ENCODE results near the gene KRT76.
"Not testable (repeated sequence)": the region's sequence is repeated elsewhere in the genome, so short reads cannot be mapped to it uniquely, and the experiment has no call there.

The KRT76 gene

GRCh38 chr12:52753283-52753682, 23.9 kb downstream of the KRT76 start:
- Mint-ChIP-seq H3K4me3 (no peak overlapping the region), H3K4me1 (no peaks in the 10 kb centered on the region), H3K27me3 (ENCODE audit: low read depth, poor library complexity) (peaks cover 52% of the 10 kb centered on the region), H3K9me3 (no peaks in the 10 kb centered on the region), H3K36me3 (ENCODE audit: low read depth) (no peaks in the 10 kb centered on the region), H3K27ac (no peak overlapping the region)
- TF ChIP-seq CTCF (IDR thresholded peaks at IDR 0.05) = no peak
- DNase-seq = no peak

DNA sequence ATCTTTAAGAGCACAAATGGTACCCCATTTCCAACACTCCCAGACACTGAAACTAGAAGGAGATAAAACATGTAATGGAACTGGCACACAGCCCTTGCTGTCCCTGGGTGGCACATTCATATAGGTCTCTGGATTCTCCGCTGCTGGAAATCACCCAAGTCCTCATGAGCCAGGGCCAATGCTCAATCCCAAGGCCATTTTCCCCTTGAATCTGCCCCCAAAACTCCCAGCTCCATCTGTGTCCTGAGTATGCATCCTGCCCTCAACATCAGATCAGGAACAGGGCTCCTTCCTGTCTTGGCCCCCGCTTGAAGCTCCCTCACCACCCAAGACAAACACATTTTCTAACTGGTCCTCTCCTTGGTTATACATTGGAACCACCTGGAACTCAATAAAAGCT, 24.6 kb downstream of the KRT76 start:
- no peak for TF ChIP-seq CTCF (IDR thresholded peaks at IDR 0.05)
- Mint-ChIP-seq H3K27ac (no peak overlapping the region), H3K4me1 (no peaks in the 10 kb centered on the region), H3K4me3 (no peak overlapping the region), H3K27me3 (ENCODE audit: low read depth, poor library complexity) (peaks cover 55% of the 10 kb centered on the region), H3K36me3 (ENCODE audit: low read depth) (no peaks in the 10 kb centered on the region), H3K9me3 (no peaks in the 10 kb centered on the region)
- no peak for DNase-seq

GRCh38 chr12:52751795-52752194, 25.4 kb downstream of the KRT76 start:
- Mint-ChIP-seq H3K36me3 (ENCODE audit: low read depth) (no peaks in the 10 kb centered on the region), H3K9me3 (no peaks in the 10 kb centered on the region), H3K4me3 (no peak overlapping the region), H3K4me1 (no peaks in the 10 kb centered on the region), H3K27me3 (ENCODE audit: low read depth, poor library complexity) (peaks cover 59% of the 10 kb centered on the region), H3K27ac (no peak overlapping the region)
- no peak for DNase-seq
- TF ChIP-seq CTCF (IDR thresholded peaks at IDR 0.05) = no peak

- H3K27ac Mint-ChIP-seq; H3K36me3 Mint-ChIP-seq (ENCODE audit: low read depth); H3K4me3 Mint-ChIP-seq; H3K9me3 Mint-ChIP-seq; H3K4me1 Mint-ChIP-seq; DNase-seq: not testable (repeated sequence)
- peaks cover 71% of the 10 kb centered on the region for H3K27me3 Mint-ChIP-seq (ENCODE audit: low read depth, poor library complexity)
Observed at GRCh38 chr12:52750532-52750931, 26.6 kb downstream of the KRT76 start.

- no peaks in the 10 kb centered on the region for H3K4me1 Mint-ChIP-seq
- no peak overlapping the region for H3K27ac Mint-ChIP-seq
- no peaks in the 10 kb centered on the region for H3K9me3 Mint-ChIP-seq
- peaks cover 71% of the 10 kb centered on the region for H3K27me3 Mint-ChIP-seq (ENCODE audit: low read depth, poor library complexity)
- no peak overlapping the region for H3K4me3 Mint-ChIP-seq
- H3K36me3 Mint-ChIP-seq (ENCODE audit: low read depth) = no peaks in the 10 kb centered on the region
- DNase-seq = no peak
- no peak for TF ChIP-seq CTCF (IDR thresholded peaks at IDR 0.05)
Observed at GRCh38 chr12:52749827-52750226, 27.3 kb downstream of the KRT76 start.

DNA sequence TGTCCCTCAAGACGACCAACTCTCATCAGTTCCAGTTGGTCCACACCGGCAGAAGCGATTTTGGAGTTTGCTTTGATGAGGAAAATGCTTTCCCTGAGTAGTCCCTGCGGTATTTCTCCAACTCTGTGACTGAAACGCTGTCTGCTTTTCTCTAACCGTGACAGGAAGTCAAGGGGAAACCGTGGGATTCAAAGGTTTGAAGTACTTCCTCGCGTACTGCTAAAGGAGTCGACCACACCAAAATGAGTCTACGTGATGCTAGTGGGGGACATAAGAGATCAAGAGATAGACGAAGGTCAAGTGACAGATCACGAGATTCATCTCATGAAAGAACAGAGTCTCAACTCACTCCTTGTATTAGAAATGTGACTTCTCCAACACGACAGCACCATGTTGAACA, 28.6 kb downstream of the KRT76 start:
- Mint-ChIP-seq H3K36me3 (ENCODE audit: low read depth) (no peaks in the 10 kb centered on the region), H3K9me3 (no peaks in the 10 kb centered on the region), H3K4me3 (no peak overlapping the region), H3K4me1 (no peaks in the 10 kb centered on the region), H3K27me3 (ENCODE audit: low read depth, poor library complexity) (peaks cover 80% of the 10 kb centered on the region), H3K27ac (no peak overlapping the region)
- DNase-seq = no peak
- no peak for TF ChIP-seq CTCF (IDR thresholded peaks at IDR 0.05)
